ENCODE measurements around the gene HTR3A. TPM values are rescaled to one million over a fixed set of nuclear protein-coding genes. Genes with fewer than 3 reads are reported as not detected.
"Not testable (repeated sequence)": the region's sequence is repeated elsewhere in the genome, so short reads cannot be mapped to it uniquely, and the experiment has no call there.

Gene HTR3A
- not detected in 2 replicates for total RNA-seq (2012; rRNA removed)

DNA sequence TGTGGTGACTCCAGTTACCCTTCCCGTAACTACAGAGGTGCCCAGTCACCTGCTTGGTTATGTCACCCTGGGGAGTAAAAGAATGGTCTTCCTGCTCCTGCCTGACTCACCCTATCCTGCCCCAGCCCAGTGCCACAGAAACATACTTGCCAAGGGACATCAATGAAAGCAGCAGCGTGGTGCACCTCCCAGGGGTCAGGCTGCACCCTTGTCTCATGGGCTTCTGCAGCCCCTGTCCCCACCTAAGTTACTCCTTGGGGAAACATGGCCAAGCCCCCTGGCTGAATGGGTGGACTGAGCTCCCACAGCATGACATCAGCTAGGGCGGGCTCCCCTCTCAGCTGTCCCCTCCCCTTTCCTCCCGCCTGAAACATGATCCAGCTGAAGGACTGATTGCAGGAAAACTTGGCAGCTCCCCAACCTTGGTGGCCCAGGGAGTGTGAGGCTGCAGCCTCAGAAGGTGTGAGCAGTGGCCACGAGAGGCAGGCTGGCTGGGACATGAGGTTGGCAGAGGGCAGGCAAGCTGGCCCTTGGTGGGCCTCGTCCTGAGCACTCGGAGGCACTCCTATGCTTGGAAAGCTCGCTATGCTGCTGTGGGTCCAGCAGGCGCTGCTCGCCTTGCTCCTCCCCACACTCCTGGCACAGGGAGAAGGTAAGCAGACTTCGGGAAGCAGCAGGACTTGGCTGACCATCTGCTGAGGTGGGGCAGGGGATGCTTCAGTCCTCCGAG, at the start of gene HTR3A:
HTR3A (plus strand) TSS at position 368 of the 730 bp plus-strand sequence; CDS start at position 586, 218 bp downstream.
- peaks cover 86% of the 10 kb centered on the region for H3K27me3 ChIP-seq (ENCODE audit: control insufficient read depth, insufficient read depth, low read length)

DNA sequence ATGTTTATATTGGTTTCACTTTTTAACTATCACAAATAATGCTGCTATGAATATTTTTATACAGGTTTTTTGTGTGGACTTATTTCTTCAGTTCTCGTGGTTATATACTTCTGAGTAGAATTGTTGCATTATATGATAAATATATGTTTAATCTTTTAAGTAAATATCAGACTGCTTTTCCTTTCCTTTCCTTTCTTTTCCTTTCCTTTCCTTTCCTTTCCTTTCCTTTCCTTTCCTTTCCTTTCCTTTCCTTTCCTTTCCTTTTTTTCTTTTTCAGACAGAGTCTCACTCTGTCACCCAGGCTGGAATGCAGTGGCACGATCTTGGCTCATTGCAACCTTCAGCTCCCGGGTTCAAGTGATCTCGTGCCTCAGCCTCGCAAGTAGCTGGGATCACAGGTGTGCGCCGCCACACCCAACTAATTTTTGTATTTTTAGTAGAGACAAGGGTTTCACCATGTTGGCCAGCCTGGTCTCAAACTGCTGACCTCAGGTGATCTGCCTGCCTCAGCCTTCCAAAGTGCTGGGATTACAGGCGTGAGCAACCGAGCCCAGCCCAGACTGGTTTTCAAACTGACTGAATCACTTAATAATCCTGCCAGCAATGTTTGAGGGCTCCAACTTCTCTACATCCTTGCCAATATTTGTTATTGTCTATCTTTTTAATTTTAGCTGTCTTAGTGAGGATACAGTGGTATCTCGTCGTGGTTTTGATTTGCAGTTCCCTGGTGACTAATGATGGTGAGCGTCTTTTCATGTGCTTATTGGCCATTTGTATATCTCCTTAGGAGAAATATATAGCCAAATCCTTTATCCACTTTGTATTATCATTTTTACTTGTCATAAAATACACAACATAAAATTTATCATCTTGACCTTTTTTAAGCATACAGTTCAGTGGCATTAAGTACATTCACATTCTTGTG, 48.4 kb upstream of the HTR3A start:
- Histone ChIP-seq H3K9me3 (replicated peaks; ENCODE audit: low read length) (no peaks in the 10 kb centered on the region), H3K36me3 (ENCODE audit: insufficient read depth, low read length) (no peaks in the 10 kb centered on the region), H3K4me3 (ENCODE audit: low read length) (no peak overlapping the region), H3K27me3 (ENCODE audit: control insufficient read depth, insufficient read depth, low read length) (peaks cover 37% of the 10 kb centered on the region), H3K9ac (ENCODE audit: low read depth, low read length) (no peak overlapping the region), H3K4me2 (ENCODE audit: low read length) (peak overlapping the region; percentile 32), H3K4me1 (ENCODE audit: control insufficient read depth, insufficient read depth, low read length) (no peaks in the 10 kb centered on the region)

More for the DNA sequence above, at the start of gene HTR3A:
- no peaks in the 10 kb centered on the region for H3K4me1 ChIP-seq (ENCODE audit: control insufficient read depth, insufficient read depth, low read length)
- H3K36me3 ChIP-seq (ENCODE audit: insufficient read depth, low read length) = no peaks in the 10 kb centered on the region
- no peak within 1 kb of the TSS for H3K4me3 ChIP-seq (ENCODE audit: low read length)
- no peak within 1 kb of the TSS for H3K4me2 ChIP-seq (ENCODE audit: low read length)
- H3K9ac ChIP-seq (ENCODE audit: low read depth, low read length) = no peak within 1 kb of the TSS
- no peaks in the 10 kb centered on the region for H3K9me3 ChIP-seq (replicated peaks; ENCODE audit: low read length)

DNA sequence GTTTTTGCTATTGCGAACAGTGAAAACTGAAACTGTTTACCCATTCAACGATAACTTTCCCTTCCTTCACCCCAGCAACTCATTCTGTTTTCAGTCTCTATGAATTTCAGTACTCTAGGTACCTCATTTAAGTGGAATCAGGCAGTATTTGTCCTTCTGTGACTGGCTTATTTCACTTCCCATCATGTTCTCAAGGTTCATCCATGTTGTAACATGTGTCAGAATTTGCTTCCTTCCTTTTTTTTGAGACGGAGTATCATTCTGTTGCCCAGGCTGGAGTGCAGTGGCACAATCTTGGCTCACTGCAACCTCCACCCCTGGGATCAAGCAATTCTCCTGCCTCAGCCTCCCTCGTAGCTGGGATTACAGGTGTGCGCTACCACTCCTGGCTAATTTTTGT, 46.6 kb upstream of the HTR3A start:
- peaks cover 39% of the 10 kb centered on the region for H3K27me3 ChIP-seq (ENCODE audit: control insufficient read depth, insufficient read depth, low read length)
- H3K4me2 ChIP-seq (ENCODE audit: low read length) = no peak overlapping the region
- no peaks in the 10 kb centered on the region for H3K36me3 ChIP-seq (ENCODE audit: insufficient read depth, low read length)
- no peak overlapping the region for H3K4me3 ChIP-seq (ENCODE audit: low read length)
- H3K4me1 ChIP-seq (ENCODE audit: control insufficient read depth, insufficient read depth, low read length) = no peaks in the 10 kb centered on the region
- H3K9me3 ChIP-seq (replicated peaks; ENCODE audit: low read length) = no peaks in the 10 kb centered on the region
- H3K9ac ChIP-seq (ENCODE audit: low read depth, low read length) = no peak overlapping the region

DNA sequence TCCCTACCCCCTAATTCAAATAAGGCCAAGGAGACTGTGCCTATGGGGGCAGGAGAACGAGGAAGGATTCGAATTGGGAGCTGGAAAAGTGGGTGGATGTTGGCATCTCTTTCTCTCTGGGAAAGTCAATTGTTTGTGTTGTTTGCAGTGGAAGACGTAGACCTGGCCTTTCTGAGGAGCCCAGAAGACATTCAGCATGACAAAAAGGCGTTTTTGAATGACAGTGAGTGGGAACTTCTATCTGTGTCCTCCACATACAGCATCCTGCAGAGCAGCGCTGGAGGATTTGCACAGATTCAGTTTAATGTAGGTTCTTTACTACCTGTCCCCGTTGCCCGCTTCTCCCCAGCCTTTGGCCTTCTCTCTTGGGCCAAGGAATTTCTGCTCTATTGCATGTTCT, 42.1 kb upstream of the HTR3A start:
- no peak overlapping the region for H3K9ac ChIP-seq (ENCODE audit: low read depth, low read length)
- no peaks in the 10 kb centered on the region for H3K9me3 ChIP-seq (replicated peaks; ENCODE audit: low read length)
- H3K36me3 ChIP-seq (ENCODE audit: insufficient read depth, low read length) = no peaks in the 10 kb centered on the region
- H3K4me1 ChIP-seq (ENCODE audit: control insufficient read depth, insufficient read depth, low read length) = no peaks in the 10 kb centered on the region
- H3K27me3 ChIP-seq (ENCODE audit: control insufficient read depth, insufficient read depth, low read length) = peaks cover 63% of the 10 kb centered on the region
- no peak overlapping the region for H3K4me3 ChIP-seq (ENCODE audit: low read length)
- H3K4me2 ChIP-seq (ENCODE audit: low read length) = no peak overlapping the region

DNA sequence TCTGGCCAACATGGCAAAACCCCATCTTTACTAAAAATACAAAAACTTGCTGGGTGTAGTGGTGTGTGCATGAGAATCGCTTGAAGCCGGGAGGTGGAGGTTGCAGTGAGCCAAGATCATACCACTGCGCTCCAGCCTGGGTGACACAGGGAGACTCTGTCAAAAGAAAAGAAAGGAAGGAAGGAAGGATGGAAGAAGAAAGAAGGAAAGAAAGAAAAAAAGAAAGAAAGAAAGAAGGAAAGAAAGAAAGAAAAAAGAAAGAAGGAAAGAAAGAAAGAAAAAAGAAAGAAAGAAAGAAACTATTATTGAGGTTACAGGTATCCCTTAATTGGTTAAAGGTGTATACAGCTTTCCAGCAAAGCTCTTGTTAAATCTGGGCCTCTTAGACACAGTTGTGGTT, 40.7 kb upstream of the HTR3A start:
- not testable (repeated sequence) for H3K4me3 ChIP-seq (ENCODE audit: low read length); H3K4me1 ChIP-seq (ENCODE audit: control insufficient read depth, insufficient read depth, low read length); H3K9ac ChIP-seq (ENCODE audit: low read depth, low read length); H3K4me2 ChIP-seq (ENCODE audit: low read length); H3K9me3 ChIP-seq (replicated peaks; ENCODE audit: low read length); H3K36me3 ChIP-seq (ENCODE audit: insufficient read depth, low read length)
- H3K27me3 ChIP-seq (ENCODE audit: control insufficient read depth, insufficient read depth, low read length) = peaks cover 66% of the 10 kb centered on the region

DNA sequence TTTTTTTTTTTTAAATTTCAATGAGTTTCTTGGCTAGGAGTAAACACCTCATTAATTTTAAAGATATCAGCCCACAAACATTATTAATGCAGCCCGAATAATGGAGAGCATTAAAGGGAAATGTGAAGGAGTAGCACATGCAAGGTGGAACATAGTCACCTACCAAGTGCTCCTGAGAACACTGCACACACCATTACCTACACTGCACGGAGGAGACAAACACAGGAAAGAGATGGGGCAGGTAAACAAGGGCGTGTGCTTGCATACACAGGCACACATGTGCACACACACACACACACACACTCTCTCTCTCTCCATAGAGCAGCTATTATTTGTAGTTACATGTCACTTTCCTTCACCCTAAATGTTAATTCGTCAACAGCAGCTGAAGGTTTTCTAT, 40.1 kb upstream of the HTR3A start:
- Histone ChIP-seq H3K4me2 (ENCODE audit: low read length) (no peak overlapping the region), H3K27me3 (ENCODE audit: control insufficient read depth, insufficient read depth, low read length) (peaks cover 69% of the 10 kb centered on the region), H3K4me3 (ENCODE audit: low read length) (no peak overlapping the region), H3K36me3 (ENCODE audit: insufficient read depth, low read length) (no peaks in the 10 kb centered on the region), H3K9me3 (replicated peaks; ENCODE audit: low read length) (no peaks in the 10 kb centered on the region), H3K9ac (ENCODE audit: low read depth, low read length) (no peak overlapping the region), H3K4me1 (ENCODE audit: control insufficient read depth, insufficient read depth, low read length) (no peaks in the 10 kb centered on the region)

DNA sequence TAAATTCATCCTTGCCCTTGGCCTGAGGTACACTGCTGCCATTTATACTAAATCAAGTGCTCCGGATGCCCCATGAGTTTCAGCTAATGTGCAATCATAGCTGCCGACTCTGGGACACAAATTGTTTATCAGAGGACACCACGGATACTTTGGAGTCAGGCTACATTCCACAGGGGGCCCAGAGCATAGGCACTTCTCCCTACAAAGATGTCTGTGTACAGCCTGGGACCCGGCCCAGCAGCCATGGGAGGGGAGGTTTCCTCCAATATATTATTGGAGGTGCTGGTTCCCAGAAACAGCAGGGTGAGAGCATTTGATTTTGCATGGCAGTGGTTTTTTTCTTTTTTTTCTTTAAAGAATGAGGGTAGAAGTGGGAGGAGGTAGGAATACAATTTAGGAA, 39.0 kb upstream of the HTR3A start:
- no peaks in the 10 kb centered on the region for H3K4me1 ChIP-seq (ENCODE audit: control insufficient read depth, insufficient read depth, low read length)
- no peak overlapping the region for H3K9ac ChIP-seq (ENCODE audit: low read depth, low read length)
- H3K4me3 ChIP-seq (ENCODE audit: low read length) = no peak overlapping the region
- H3K9me3 ChIP-seq (replicated peaks; ENCODE audit: low read length) = no peaks in the 10 kb centered on the region
- no peaks in the 10 kb centered on the region for H3K36me3 ChIP-seq (ENCODE audit: insufficient read depth, low read length)
- peaks cover 77% of the 10 kb centered on the region for H3K27me3 ChIP-seq (ENCODE audit: control insufficient read depth, insufficient read depth, low read length)
- no peak overlapping the region for H3K4me2 ChIP-seq (ENCODE audit: low read length)

DNA sequence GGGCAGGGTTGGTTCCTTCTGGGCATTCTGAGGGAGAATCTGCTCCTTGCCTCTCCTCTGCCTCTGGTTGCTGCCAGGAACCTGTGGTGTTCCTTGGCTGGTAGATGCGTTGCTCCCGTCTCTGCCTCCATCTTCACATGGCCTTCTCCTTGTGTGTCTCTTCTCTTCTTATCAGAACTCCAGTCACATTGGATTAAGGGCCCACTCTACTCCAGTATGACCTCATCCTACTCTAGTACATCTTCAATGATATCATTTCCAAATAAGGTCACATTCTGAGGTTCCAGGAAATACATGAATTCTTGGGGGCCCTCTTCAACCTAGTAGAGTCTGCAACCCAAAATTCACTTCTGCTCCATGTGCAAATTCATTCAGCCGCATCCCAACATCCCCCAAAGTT, 37.0 kb upstream of the HTR3A start:
- no peaks in the 10 kb centered on the region for H3K36me3 ChIP-seq (ENCODE audit: insufficient read depth, low read length)
- H3K27me3 ChIP-seq (ENCODE audit: control insufficient read depth, insufficient read depth, low read length) = peaks cover 72% of the 10 kb centered on the region
- H3K9me3 ChIP-seq (replicated peaks; ENCODE audit: low read length) = no peaks in the 10 kb centered on the region
- H3K4me3 ChIP-seq (ENCODE audit: low read length) = no peak overlapping the region
- no peaks in the 10 kb centered on the region for H3K4me1 ChIP-seq (ENCODE audit: control insufficient read depth, insufficient read depth, low read length)
- no peak overlapping the region for H3K9ac ChIP-seq (ENCODE audit: low read depth, low read length)
- H3K4me2 ChIP-seq (ENCODE audit: low read length) = no peak overlapping the region

DNA sequence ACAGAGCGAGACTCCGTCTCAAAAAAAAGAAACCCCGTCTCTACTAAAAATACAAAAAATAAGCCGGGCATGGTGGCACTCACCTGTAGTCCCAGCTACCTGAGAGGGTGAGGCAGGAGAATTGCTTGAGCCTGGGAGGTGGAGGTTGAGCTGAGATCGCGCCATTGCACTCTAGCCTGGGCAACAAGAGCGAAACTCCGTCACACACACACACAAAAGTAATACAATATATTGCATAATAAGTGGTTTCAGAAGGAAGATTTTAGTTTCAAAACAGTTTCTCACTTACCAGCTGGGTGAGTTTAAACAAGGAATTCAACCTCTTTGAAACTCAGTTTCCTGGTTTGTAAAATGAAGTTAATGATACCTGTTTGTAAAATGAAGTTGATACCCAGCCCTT, 32.7 kb upstream of the HTR3A start:
- Histone ChIP-seq H3K9me3 (replicated peaks; ENCODE audit: low read length) (no peaks in the 10 kb centered on the region), H3K27me3 (ENCODE audit: control insufficient read depth, insufficient read depth, low read length) (peaks cover 54% of the 10 kb centered on the region), H3K9ac (ENCODE audit: low read depth, low read length) (no peak overlapping the region), H3K4me2 (ENCODE audit: low read length) (no peak overlapping the region), H3K4me3 (ENCODE audit: low read length) (no peak overlapping the region), H3K36me3 (ENCODE audit: insufficient read depth, low read length) (no peaks in the 10 kb centered on the region), H3K4me1 (ENCODE audit: control insufficient read depth, insufficient read depth, low read length) (no peaks in the 10 kb centered on the region)

DNA sequence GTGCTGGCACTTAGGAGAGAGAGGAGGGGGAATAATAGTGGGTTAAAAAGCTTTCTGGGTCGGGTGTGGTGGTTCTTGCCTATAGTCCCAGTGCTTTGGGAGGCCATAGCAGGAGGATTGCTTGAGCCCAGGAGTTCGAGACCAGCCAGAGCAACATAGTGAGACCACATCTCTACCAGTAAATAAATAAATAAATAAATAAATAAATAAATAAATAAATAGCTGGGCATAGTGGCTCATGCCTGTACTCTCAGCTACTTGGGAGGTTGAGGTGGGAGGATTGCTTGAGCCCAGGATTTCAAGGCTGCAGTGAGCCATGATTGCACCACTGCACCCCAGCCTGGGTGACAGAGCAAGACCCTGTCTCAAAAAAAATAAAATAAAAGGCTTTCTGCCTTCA, 28.7 kb upstream of the HTR3A start:
- peaks cover 39% of the 10 kb centered on the region for H3K27me3 ChIP-seq (ENCODE audit: control insufficient read depth, insufficient read depth, low read length)
- not testable (repeated sequence) for H3K9me3 ChIP-seq (replicated peaks; ENCODE audit: low read length); H3K9ac ChIP-seq (ENCODE audit: low read depth, low read length); H3K4me2 ChIP-seq (ENCODE audit: low read length); H3K4me1 ChIP-seq (ENCODE audit: control insufficient read depth, insufficient read depth, low read length); H3K36me3 ChIP-seq (ENCODE audit: insufficient read depth, low read length); H3K4me3 ChIP-seq (ENCODE audit: low read length)

DNA sequence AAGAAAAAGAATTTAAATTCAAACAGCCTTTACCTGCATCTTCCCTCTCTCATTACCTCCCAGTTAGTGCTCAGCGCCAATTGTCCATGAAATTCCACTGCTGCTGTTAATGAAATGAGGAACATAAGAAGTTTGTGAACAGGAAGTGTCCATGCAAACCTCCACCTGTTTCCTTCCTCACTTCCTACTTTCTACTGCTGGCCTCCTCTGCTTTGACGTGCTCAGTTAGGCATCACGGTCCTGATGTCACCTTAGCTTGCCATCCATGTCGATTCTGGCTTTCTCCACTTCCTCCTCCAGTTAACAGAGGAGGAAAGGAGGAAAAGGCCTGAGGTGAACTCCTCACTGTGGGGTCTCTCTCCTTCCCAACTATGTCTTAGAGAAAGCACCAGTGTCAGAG, 26.9 kb upstream of the HTR3A start:
- Histone ChIP-seq H3K4me3 (ENCODE audit: low read length) (no peak overlapping the region), H3K9ac (ENCODE audit: low read depth, low read length) (no peak overlapping the region), H3K4me2 (ENCODE audit: low read length) (no peak overlapping the region), H3K4me1 (ENCODE audit: control insufficient read depth, insufficient read depth, low read length) (no peaks in the 10 kb centered on the region), H3K36me3 (ENCODE audit: insufficient read depth, low read length) (no peaks in the 10 kb centered on the region), H3K27me3 (ENCODE audit: control insufficient read depth, insufficient read depth, low read length) (peaks cover 49% of the 10 kb centered on the region), H3K9me3 (replicated peaks; ENCODE audit: low read length) (no peaks in the 10 kb centered on the region)
